ENCODE results near the gene EPHA1.

GRCh38 chr7:143410521-143411004 is 1.9 kb upstream of the EPHA1 start:
- TF ChIP-seq POLR2A (IDR thresholded peaks at IDR 0.05) = no peak
- TF ChIP-seq CTCF (IDR thresholded peaks at IDR 0.05) = no peak

Data from body of pancreas (tissue), 4 donors.